ENCODE measurements around the gene CRX. TPM values are rescaled to one million over a fixed set of nuclear protein-coding genes. Genes with fewer than 3 reads are reported as not detected.

The CRX gene
- total and polyA plus RNA-seq, 2 of the 13 experiments (the other 11 are each of a cell fraction or from before 2014, with no cell fraction given): not detected

GRCh38 chr19:47860602-47861297 lies 39.0 kb downstream of the CRX start:
- no peak overlapping the region for H2AFZ ChIP-seq (ENCODE audit: low read length)
- CTCF ChIA-PET (ENCODE audit: low intra/inter-chr PET ratio, low total read pairs): no interaction called here
- H3K79me2 ChIP-seq (ENCODE audit: insufficient read depth, low read length): no peaks in the 10 kb centered on the region
- no peak for TF ChIP-seq ZFP36 (IDR thresholded peaks at IDR 0.05; ENCODE audit: borderline replicate concordance, low read depth, low read length, partially characterized antibody)
- no peak for TF ChIP-seq CBX2 (IDR thresholded peaks at IDR 0.05; ENCODE audit: low read depth, low read length)
- no peak for TF ChIP-seq CBX2 (CRISPR knock-in tag; IDR thresholded peaks at IDR 0.05; ENCODE audit: low read depth)
- TF ChIP-seq HNF4G (IDR thresholded peaks at IDR 0.05; ENCODE audit: borderline replicate concordance, low read depth, low read length): no peak
- no peak for TF ChIP-seq HNF4G (CRISPR knock-in tag; IDR thresholded peaks at IDR 0.05; ENCODE audit: borderline replicate concordance, low read depth)
- TF ChIP-seq, protein P1, sequence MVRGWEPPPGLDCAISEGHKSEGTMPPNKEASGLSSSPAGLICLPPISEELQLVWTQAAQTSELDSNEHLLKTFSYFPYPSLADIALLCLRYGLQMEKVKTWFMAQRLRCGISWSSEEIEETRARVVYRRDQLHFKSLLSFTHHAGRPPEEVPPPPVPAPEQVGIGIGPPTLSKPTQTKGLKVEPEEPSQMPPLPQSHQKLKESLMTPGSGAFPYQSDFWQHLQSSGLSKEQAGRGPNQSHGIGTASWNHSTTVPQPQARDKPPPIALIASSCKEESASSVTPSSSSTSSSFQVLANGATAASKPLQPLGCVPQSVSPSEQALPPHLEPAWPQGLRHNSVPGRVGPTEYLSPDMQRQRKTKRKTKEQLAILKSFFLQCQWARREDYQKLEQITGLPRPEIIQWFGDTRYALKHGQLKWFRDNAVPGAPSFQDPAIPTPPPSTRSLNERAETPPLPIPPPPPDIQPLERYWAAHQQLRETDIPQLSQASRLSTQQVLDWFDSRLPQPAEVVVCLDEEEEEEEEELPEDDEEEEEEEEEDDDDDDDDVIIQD (CRISPR knock-in tag; IDR thresholded peaks at IDR 0.05; ENCODE audit: low read depth): no peak
- TF ChIP-seq CTCF (CRISPR knock-in tag; IDR thresholded peaks at IDR 0.05): no peak
- TF ChIP-seq NFE2L1 (CRISPR knock-in tag; IDR thresholded peaks at IDR 0.05; ENCODE audit: borderline replicate concordance): no peak
- no peak for TF ChIP-seq NR3C1 (CRISPR knock-in tag; IDR thresholded peaks at IDR 0.05)
- no peak for TF ChIP-seq HMGXB4 (CRISPR knock-in tag; IDR thresholded peaks at IDR 0.05; ENCODE audit: borderline replicate concordance in 1 of 2, low read depth in 1 of 2)
- no peaks in the 10 kb centered on the region for H4K20me1 ChIP-seq (ENCODE audit: insufficient read depth, low read length)
- ATAC-seq (no peak), DNase-seq (ENCODE audit: low spot score) (no peak), FAIRE-seq (no peak)
- H3K4me2 ChIP-seq (ENCODE audit: low read depth, low read length): no peak overlapping the region
- H3K9me3 ChIP-seq (ENCODE audit: low read length): no peaks in the 10 kb centered on the region
- no peak overlapping the region for H3K4me3 ChIP-seq (replicated peaks in 1 of 3; ENCODE audit: insufficient read depth in 1 of 3, low read depth in 2 of 3, low read length in 3 of 3)
- no peak overlapping the region for H3K9ac ChIP-seq (ENCODE audit: insufficient read depth, low read depth, low read length)
- peaks cover 20% of the 10 kb centered on the region for H3K4me1 ChIP-seq (ENCODE audit: insufficient read depth, low read length)
- WGBS (ENCODE audit: low lambda C conversion rate): 76% methylated on average over 20 of the region's 34 CpGs
- POLR2A ChIA-PET: no interaction called here
- no TSS peak for BruUV-seq (replicated peaks)
- H3K36me3 ChIP-seq (replicated peaks in 1 of 2; ENCODE audit: control insufficient read depth in 1 of 2, insufficient read depth in 2 of 2, low read length in 2 of 2): no peaks in the 10 kb centered on the region
- in situ Hi-C loops (cut with HindIII; ENCODE audit: extremely low pct_ligation_motif_present, low pct_unique_long_range_greater_than_20kb): no loop called here
- H3K27ac ChIP-seq (ENCODE audit: extremely low read length, insufficient read depth, low read length): no peak overlapping the region
- intact Hi-C loops (cut with micrococcal nuclease; ENCODE audit: unreplicated experiment): no loop called here
- H3K27me3 ChIP-seq (ENCODE audit: control insufficient read depth in 1 of 2, insufficient read depth in 2 of 2, low read length in 2 of 2): peaks cover 0 to 6% of the 10 kb centered on the region in 2 experiments; a peak in 1 of 5 replicates

Measured in HepG2 (cell line).